GM19468 (cell line): ENCODE results near the gene PRKAB1.

ENCODE experiments used
- ATAC-seq: cut with Tn5 transposase; IDR thresholded peaks from one replicate; pipeline ENCODE4 v1.9.1; 2021; ENCODE audit warnings: mild to moderate bottlenecking, moderate library complexity, moderate number of reproducible peaks; ENCODE audit not compliant: unreplicated experiment; ENCODE audit errors: extremely low read depth

Gene PRKAB1

DNA sequence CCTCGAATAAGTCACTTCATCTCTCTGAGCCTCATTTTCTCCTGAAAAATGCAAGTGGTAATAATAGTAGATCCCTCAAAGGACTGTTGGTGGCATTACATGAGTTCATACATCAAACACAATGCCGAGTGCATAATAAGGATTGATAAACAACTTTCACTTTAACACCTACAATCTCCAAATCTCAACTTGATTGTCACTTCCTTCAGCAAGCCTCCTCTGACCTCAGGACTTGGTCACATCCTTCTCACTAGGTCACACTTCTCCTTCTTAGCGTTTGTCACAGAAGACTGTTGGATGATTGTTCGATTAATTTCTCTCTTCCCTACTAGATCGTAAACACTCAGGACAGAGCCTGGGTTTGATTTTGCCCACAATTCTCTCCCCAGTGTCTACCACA lies 7.9 kb upstream of the PRKAB1 start:
- ATAC-seq = no peak

DNA sequence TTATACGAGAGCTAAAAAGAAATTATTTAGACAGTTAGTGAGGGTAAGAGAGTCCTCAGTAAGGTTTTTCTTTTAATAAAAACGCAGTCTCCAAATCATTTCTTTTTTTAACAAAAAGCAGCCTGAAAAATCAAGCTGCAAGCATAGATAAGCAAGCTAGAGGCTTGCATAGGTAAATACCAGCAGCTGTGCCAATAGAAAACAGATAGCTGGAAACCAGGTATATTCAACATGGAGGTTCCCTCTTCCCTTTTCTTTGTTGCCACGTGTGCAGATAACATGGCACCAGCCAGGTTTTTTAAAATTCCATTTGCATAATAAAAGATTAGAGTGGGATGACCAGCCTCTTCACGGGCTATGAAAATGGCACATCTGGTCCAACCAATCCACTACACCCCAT lies 6.1 kb upstream of the PRKAB1 start:
- ATAC-seq = no peak

DNA sequence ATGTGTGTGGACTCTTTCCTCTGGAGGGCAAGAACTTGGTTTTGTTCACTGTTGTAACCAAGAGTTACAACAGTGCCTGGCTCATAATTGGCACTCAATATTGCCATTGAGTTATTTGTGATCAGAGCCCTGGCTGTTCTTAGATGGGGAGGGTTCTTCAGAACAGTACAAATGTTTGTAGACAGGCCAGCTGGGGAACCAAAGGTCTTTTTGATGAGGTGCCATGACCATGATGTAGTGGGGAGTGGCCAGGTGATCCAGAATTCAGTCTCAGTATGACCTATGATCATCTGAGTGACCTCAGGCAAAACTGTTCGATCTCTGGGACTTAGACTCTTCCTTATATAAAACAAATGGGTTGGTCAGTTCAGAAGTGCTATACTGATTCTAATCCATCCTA lies 3.3 kb upstream of the PRKAB1 start:
- ATAC-seq = no peak

DNA sequence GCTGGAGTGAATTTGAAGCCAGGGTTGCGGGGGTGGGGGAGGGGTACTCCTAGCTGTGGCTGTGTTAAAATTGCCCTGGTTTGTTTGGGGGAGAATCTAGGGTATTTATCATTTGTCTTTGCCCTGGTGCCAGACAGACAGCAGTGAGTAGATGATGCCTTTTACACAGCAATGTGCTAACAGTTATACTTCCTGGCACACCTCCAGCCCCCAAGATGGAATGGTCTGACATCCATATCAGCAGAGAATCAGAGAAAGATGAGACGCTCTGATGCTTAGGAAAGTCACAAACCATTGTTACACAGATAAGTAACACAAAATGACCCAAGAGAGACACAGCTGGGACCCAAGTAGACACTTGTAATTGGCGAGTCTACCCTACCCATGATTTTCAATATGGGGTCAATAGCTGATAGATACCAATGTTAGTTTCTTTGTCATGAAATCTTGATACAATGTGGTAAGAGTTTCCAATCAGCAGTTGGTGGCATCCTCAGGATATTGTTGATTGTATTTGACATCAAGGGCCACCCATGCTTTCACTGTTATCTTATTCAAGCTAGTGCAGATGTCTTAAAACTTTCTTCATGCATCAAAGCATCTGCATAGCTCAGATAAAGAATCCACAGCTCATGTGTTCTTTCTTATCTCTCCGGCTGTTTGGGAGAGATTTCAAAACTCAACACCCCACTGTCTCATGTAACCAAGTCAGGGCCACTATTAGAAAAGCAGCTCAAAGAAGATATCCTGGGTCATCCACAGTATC lies 2.6 kb upstream of the PRKAB1 start:
- no peak for ATAC-seq

DNA sequence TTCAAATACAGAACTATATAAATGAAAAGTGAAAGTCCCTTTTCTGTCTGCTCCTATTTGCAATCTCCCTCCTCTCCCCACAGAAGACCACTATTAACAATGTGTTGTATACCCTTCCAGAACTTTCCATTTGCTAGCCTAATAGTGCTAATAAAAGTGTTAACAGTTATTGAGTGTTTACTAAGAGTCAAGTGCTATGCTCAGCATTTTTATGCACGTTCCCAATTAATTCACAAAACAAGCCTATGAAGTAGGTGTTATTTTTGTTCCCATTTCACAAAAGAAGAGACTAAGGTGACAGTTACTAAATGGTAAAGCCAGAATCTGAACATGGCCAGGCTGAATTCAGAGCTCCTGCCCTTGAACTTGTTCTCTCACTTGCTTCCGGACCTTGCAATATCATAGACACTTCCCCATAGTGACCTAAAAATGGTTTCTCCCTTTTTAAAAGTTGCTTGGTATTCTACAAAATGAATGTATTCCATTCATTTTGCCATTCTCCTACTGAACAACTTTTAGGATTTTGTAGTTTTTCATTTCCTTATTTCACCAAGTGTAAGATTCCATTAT lies 1.6 kb upstream of the PRKAB1 start:
- no peak for ATAC-seq

DNA sequence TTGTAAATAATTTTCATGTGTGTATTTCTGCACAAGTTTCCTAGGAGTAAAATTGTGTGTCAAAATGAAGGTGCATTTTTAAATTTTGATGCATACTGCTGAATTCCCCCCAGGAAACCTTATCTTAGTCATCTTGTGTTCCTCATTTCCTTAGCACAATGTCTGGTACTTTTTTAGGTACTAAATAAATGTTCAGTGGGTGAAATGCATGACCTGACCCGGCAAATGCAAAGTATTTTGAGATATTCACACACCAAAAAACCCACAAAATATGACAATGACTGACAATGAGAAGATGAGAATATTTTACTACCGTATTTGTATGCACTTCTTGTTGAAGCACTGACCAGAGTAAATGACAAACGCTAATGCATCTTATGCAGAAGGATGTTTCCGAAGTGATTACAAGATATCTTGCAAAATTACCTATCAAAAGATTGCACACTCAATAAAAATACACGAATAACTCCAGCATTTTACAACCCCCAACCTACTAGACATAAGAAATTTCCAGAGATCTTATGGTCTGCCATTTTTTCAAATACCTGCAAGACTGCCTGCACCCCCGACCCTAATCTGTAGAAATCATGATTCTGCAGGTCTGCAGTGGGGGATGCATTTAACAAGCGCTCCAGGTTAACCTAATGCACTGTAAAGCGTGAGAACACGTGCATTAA lies 895 bp upstream of the PRKAB1 start:
- no peak for ATAC-seq

DNA sequence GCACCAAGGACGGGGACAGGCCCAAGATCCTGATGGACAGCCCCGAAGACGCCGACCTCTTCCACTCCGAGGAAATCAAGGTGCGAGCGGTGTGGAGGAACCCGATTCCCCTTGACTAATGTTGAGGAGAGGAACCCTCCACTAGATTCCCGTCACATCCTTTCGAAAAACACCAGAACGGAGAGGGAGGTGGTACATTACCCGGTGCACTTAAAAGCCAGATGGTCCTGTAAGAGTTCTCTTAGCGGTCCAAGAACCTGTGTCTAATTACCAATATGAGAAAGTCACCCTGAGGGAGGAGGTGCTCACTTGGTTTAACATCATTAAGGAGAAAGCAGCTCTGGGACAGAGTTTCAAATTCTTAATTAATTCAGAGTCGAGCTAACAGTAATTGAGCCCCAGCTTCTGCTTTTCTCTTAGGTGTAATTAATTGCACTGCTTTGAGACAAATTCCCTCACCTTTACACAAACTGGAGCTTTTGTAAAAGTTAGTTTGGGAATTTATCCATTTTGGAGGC lies 450 bp downstream of the PRKAB1 start:
- no peak for ATAC-seq

DNA sequence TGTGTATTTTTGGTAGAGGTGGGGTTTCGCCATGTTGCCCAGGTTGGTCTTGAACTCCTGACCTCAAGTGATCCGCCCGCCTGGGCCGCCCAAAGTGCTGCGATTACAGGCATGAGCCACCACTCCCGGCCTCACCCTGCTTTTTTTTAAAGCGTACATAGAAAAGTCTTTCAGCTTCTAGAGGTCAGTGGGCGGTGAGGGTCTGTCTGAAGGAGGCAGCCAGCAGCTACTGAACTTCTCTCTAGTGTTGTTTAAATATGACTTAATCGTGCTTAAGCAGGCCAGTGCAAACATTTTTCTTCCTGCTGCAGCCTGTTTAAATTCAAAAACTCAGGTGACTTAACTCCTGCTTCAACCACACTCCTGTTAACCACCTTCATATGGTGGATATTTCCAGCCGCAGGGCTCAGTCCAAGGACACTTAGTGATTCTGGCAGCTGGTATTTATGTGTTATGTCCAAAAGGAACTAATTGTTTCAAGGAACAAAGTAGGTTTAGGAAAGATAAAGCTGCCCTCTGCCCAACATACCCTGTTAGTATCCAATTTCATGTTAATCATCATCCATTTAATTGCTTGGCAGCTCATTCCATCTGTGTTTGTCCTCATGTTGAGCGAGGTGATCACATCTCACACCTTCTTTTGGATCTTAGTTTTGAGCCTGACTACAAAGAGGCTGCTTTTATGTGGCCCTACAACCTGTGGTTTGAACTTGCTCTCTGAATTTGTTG lies 2.0 kb downstream of the PRKAB1 start:
- no peak for ATAC-seq

DNA sequence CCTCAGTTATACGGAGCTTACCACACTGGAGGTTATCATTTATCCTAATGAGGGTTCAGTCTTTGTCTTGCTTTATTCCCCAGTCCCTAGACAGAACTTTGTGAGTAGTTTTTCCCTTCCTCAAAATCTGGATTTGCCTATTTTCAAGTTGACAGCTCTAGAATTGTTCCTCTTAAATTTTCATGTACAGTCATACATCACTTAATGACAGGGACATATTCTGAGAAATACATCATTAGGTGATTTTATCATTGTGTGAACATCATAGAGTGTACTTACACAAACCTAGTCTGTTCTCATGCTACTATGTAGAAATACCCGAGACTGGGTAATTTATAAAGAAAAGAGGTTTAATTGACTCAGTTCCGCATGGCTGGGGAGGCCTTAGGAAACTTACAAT lies 3.1 kb downstream of the PRKAB1 start:
- ATAC-seq = no peak

DNA sequence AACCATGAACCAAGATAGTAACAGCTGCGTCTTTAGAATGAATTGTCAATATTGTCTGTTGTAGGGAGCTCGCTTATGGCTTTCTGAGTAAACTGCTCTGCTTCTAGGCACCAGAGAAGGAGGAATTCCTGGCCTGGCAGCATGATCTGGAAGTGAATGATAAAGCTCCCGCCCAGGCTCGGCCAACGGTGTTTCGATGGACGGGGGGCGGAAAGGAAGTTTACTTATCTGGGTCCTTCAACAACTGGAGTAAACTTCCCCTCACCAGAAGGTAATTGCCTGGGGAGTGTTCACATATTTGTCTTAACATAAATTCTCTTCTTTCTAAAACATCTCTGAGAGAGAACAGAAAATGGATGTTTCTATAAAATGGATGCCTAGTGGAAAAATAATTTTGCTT lies 4.3 kb downstream of the PRKAB1 start:
- ATAC-seq = no peak

DNA sequence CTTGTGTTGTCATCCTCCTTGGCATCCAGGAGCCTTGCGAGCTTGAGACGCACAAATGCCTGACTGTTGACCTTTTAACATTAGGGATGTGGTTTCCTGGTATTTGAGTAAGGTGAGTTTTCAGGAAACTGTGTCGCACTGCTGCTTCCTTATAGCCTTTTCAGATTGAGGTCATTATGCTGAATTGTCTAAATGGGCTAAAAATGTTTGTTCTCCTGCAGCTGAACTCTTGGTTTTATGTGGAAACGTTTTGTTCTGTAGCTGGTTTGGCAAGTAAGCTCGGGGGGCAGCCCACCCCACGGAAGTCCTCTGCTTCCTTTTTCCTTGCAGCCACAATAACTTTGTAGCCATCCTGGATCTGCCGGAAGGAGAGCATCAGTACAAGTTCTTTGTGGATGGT lies 5.7 kb downstream of the PRKAB1 start:
- ATAC-seq = no peak

DNA sequence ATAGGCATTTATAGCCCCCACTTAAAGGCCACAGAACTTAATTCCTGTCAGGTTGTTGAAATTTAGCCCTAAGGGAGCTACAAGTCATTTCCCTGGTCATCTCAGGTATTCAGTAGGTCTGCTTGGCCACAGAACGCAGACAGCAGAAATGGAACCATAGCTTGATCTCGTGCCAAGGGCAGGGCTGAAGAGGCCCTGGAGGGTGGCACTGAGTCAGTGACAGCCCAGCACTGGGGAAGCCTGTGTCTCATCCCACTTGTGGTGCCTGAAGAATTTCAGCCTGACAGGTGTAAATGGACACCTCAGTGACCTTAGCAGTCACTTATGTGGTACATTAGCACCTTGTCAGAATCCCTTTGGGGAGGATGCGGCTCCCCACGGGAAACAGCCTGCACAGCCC lies 6.6 kb downstream of the PRKAB1 start:
- no peak for ATAC-seq

DNA sequence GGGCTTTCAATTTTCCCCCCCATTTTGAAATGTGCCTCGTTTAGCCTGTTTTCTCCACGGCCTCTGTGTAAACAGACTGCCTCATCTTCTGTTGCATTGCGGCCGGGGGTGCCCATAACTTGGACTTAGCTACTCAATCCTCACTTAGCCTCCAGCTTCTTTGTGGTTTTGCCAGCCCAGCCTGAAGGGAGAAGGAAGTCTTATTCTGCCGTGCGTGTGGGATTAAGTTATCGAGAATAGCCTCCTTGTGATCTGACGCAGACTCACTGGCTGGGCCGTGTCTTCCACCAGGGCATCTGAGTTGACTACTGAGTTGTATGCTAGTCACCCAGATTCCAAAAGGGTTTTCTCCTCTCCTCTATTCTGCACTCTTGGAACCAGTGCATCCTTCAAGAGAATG lies 8.1 kb downstream of the PRKAB1 start:
- no peak for ATAC-seq

DNA sequence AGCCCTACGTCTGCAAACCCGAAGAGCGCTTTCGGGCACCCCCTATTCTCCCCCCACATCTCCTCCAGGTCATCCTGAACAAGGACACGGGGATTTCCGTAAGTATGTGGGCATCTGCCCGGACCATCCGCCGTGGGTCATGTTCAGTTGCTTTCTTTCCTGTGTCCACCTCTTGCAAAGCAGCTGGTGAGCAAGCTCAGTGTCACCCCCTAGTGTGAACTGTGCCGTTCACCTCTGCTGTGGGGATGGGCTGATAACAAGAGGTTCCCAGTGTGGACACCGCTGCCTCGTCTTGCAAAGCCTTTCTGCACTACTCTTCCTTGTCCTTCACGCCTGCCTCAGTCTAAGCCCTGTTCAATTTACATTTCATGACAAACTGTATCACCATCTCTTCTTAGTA lies 8.6 kb downstream of the PRKAB1 start:
- no peak for ATAC-seq

DNA sequence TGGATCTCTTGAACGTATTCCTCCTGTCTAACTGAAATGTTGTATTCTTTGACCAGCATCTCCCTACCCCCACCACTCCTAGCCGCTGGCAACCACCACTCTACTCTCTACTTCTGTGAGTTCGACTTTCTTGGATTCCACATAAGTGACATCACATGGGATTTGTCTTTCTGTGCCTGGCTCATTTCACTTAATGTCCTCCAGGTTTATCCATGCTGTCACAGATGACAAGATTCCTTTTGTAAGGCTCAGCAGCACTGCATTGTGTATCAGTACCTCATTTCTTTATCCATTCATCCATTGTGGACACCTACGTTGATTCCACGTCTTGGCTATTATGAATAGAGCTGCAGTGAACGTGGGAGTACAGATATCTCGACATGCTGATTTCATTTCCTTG lies 10.5 kb downstream of the PRKAB1 start:
- no peak for ATAC-seq

DNA sequence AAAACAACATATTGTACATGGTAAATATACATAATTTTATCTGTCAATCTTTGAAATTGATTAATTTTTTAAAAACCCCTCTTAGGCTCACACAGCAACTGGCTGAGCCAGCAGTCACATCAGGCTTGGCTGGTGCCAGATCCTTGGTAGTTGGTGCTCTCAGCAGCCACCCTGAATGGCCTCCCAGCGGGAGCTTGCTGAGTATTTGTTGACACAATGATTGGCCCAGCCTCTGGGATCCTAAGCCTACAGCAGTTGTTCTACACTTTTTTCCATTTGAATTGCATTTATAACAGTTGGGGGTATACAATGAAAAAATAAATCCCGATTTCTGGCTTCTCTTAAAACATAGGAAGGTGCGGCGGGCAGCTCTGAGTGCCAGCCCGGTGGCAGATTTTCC lies 11.1 kb downstream of the PRKAB1 start:
- ATAC-seq = no peak

DNA sequence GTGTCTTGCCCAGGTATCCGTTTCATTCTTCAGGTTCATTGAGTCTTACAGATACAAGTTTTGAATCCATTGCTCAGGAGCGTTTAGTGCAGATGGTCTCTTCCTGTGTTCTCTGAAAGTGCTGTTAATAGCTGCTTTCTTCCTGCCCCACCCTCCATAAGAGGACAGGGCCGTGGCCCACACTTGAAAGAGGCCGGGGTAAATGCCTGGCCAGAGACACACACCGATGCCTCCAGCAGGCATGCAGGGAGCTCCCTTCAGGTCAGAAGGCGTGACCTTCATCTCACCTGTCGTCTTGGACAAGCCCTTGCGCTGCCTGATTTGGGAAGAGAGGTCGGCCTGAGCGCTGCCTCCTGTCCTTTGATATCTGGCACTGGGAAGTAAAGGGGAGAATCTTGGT lies 11.6 kb downstream of the PRKAB1 start:
- no peak for ATAC-seq

DNA sequence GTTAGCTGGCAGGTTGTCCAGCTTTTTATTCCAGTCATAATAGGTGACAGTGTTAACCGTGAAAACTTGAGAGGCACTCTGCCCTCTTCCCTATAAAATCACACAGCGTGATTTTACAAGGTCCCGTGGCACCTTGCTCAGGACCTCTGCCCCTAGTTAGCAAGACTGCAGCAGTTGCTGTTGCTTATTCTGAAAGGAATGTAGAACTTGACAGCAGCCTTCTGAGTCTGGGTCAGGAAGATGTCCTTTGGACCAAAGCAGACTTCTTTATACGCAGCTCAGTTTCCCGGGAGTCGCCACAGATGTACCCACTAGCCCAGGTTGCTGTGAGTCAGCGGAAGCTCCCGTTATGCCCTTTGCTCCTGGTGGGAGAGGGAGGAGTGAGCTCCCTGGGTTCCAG lies 13.2 kb downstream of the PRKAB1 start:
- no peak for ATAC-seq

DNA sequence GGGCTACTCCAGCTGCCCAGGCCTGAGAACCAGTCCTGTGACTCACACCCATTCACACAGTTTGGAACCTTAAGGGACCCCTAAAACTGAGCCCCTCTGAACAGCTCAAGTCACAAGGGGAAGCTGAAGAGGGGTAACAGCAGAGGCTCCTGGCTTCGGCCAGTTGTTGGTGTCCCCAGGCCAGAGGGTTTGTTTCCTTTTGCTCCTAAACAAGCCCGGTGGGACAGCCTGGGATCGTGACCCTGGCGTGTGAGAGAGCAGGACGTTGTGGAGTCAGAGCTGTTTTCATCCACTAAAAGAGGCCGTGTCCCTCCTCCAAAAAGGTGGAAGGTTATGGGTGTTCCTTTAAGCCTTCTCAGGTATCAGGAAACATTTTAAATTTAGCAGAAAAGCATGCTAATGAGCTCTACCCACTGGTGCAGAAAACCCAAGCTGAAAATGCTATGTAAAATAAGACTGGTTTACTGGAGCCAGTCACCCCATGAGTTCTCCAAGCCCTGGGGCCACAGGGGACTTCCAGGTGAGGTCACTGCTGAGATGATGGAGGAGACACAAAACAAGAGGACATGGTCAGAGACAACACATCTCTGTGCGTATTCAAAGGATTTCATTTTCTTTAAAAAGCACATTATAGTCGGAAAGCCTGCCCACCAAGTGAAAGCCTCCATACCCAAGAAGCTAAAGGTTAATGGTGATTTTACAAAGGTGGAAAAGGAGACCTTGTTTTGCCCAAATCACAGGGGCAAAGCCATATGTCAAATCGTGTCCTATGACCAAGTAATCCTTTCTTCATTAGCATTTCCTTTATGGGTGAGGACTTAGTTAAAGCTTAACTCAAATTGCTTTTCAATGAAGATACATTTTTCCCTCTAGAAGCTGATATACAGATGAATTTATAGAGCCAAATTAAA lies 14.1 kb downstream of the PRKAB1 start:
- no peak for ATAC-seq
